HG02610 (cell line): ENCODE results near the gene UVRAG.
A peak's percentile ranks its signal among the peaks of the same experiment; 100 is the strongest.
"Not testable (repeated sequence)": the region's sequence is repeated elsewhere in the genome, so short reads cannot be mapped to it uniquely, and the experiment has no call there.

Experiments used
- ATAC-seq: cut with Tn5 transposase; IDR thresholded peaks from one replicate; pipeline ENCODE4 v1.9.1; 2021; ENCODE audit warnings: mild to moderate bottlenecking, moderate library complexity; ENCODE audit not compliant: unreplicated experiment

Gene UVRAG

GRCh38 chr11:75836417-75836816, 21.4 kb downstream of the UVRAG start:
- ATAC-seq = no peak

GRCh38 chr11:75839851-75840250, 24.8 kb downstream of the UVRAG start:
- no peak for ATAC-seq

GRCh38 chr11:75840522-75840921, 25.5 kb downstream of the UVRAG start:
- ATAC-seq = no peak

- no peak for ATAC-seq
Measured at GRCh38 chr11:75841739-75842138, 26.7 kb downstream of the UVRAG start.

GRCh38 chr11:75845324-75845723, 30.3 kb downstream of the UVRAG start:
- no peak for ATAC-seq

GRCh38 chr11:75849894-75850293, 34.9 kb downstream of the UVRAG start:
- ATAC-seq = no peak

- no peak for ATAC-seq
Measured at GRCh38 chr11:75850787-75851186, 35.8 kb downstream of the UVRAG start.

- ATAC-seq = no peak
Measured at GRCh38 chr11:75851203-75851602, 36.2 kb downstream of the UVRAG start.

- ATAC-seq = no peak
Measured at GRCh38 chr11:75852406-75853017, 37.5 kb downstream of the UVRAG start.

- ATAC-seq = not testable (repeated sequence)
Measured at GRCh38 chr11:75853563-75853962, 38.6 kb downstream of the UVRAG start.

- no peak for ATAC-seq
Measured at GRCh38 chr11:75853971-75854370, 39.0 kb downstream of the UVRAG start.

GRCh38 chr11:75855206-75855605, 40.2 kb downstream of the UVRAG start:
- ATAC-seq = no peak

- no peak for ATAC-seq
Measured at GRCh38 chr11:75856912-75857311, 41.9 kb downstream of the UVRAG start.

GRCh38 chr11:75858042-75858441, 43.0 kb downstream of the UVRAG start:
- no peak for ATAC-seq

GRCh38 chr11:75858613-75859012, 43.6 kb downstream of the UVRAG start:
- ATAC-seq = no peak

GRCh38 chr11:75859614-75860013, 44.6 kb downstream of the UVRAG start:
- ATAC-seq = no peak

- ATAC-seq = no peak
Measured at GRCh38 chr11:75862437-75862836, 47.4 kb downstream of the UVRAG start.

GRCh38 chr11:75867778-75868374, 52.9 kb downstream of the UVRAG start:
- ATAC-seq = no peak

GRCh38 chr11:75868990-75869389, 54.0 kb downstream of the UVRAG start:
- ATAC-seq = no peak

GRCh38 chr11:75869661-75870455, 54.8 kb downstream of the UVRAG start:
- ATAC-seq = no peak

GRCh38 chr11:75872887-75873416, 57.9 kb downstream of the UVRAG start:
- peak; percentile 33 for ATAC-seq
